Aorta (tissue), 5 donors: ENCODE results near the gene CYP39A1. TPM values are rescaled to one million over a fixed set of nuclear protein-coding genes. Genes with fewer than 3 reads are reported as not detected.
A peak's percentile ranks its signal among the peaks of the same experiment; 100 is the strongest.

Source experiments
- ATAC-seq: fragments of 200-7000 bp; cut with Tn5 transposase; one replicate; pipeline ENCODE4 v1.9.1; 2022; ENCODE audit warnings: moderate library complexity; ENCODE audit not compliant: low FRiP score
- DNase-seq, 2 donors: peaks; one replicate each; pipeline ENCODE4 v3.0.0-alpha.2; 2020
- H3K27ac ChIP-seq, 2 donors: one replicate each; pipeline ENCODE4 v1.5.1; 2013; ENCODE audit warnings: low read length in 2 of 2, mild to moderate bottlenecking in 2 of 2, moderate library complexity in 2 of 2, control low read depth in 1 of 2, inconsistent platforms in 1 of 2, low read depth in 1 of 2
- H3K27me3 ChIP-seq, 2 donors: one replicate each; pipeline ENCODE4 v1.6.1; 2013; ENCODE audit warnings: control low read depth in 1 of 2, low read length in 1 of 2, mild to moderate bottlenecking in 1 of 2, moderate library complexity in 1 of 2; ENCODE audit not compliant: insufficient read depth in 2 of 2, control insufficient read depth in 1 of 2
- H3K36me3 ChIP-seq, 2 donors: one replicate each; pipeline ENCODE4 v1.6.1; 2013; ENCODE audit warnings: control low read depth in 1 of 2, low read length in 1 of 2, mild to moderate bottlenecking in 1 of 2; ENCODE audit not compliant: insufficient read depth in 2 of 2, control insufficient read depth in 1 of 2
- H3K4me1 ChIP-seq, 2 donors: one replicate each; pipeline ENCODE4 v1.6.1; 2013; ENCODE audit warnings: low read length in 2 of 2, control low read depth in 1 of 2, mild to moderate bottlenecking in 1 of 2, moderate library complexity in 1 of 2; ENCODE audit not compliant: insufficient read depth in 2 of 2, control insufficient read depth in 1 of 2
- H3K4me3 ChIP-seq, 2 donors: one replicate each; pipeline ENCODE4 v1.5.1; 2013; ENCODE audit warnings: low read length in 2 of 2, control low read depth in 1 of 2, mild to moderate bottlenecking in 1 of 2
- H3K9me3 ChIP-seq: one replicate; pipeline ENCODE4 v1.6.1; 2013; ENCODE audit warnings: mild to moderate bottlenecking, low read length; ENCODE audit not compliant: control insufficient read depth
- WGBS, 2 donors: extraction: QIAGEN DNeasy Blood & Tissue Kit; methylation state at CpG; one replicate each; pipeline ENCODE4 v1.1.7; 2013; 5-methylcytosine and 5-hydroxymethylcytosine counted together
- intact Hi-C, 2 donors: fragments of 100-400 bp; cut with DNase I; formaldehyde crosslinking; loops; one replicate each; pipeline versions ENCODE4 v1.14.2 to v1.15.0; 2022
- polyA plus RNA-seq, 2 donors: library from polyadenylated mRNA; stranded (reverse); fragments of 200-250 nt; gene quantifications; one replicate each; pipeline ENCODE4 v1.2.3, GENCODE V29; 2013
- total RNA-seq, 2 donors: library from RNA; stranded (reverse); fragmentation: NEBNext Ultra II Directional; extraction: Animal tissue kit (Norgen Biotek cat#: 25700); gene quantifications; one replicate each; pipeline ENCODE4 v1.2.1, GENCODE V29; 2021
- donor health status: healthy with polysubstance abuse.
- donor health status: Bipolar disorder and iron deficiency.
- donor health status: DM: no; HTN: no; CAD: no.
- donor health status: DM: no; HTN: no; CAD: no.
- donor health status: DM: yes; HTN: yes; CAD: no.

Gene CYP39A1
- total and polyA plus RNA-seq, 4 donors = 0.63 to 5.1 (median 3.1) TPM

DNA sequence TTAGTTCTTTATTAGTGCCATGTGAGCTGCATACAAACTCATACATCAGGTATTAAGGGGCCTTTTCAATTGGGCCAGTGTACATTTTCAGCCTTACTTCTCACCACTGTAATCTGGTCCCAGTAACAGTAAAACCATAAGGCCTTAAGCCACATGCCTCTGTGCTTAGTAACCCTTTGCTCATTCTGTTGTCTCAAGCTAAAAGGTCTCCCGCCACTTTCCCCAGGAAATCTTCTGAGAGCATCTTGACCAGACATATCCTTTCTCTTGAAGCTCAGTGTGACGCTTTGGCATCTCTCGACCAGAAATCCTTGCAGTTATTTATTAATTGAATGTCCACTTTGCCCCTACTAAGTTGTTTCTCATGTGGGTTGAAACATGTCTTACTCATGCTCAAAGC, 68.0 kb downstream of the CYP39A1 start:
- H3K9me3 ChIP-seq = no peaks in the 10 kb centered on the region
- no peak for DNase-seq
- H3K36me3 ChIP-seq = no peaks in the 10 kb centered on the region
- WGBS, 2 donors = 94 to 96% methylated on average over 3 of the region's 3 CpGs
- H3K4me1 ChIP-seq = peaks cover 0 to 8% of the 10 kb centered on the region in 2 donors
- intact Hi-C loops = loop anchor here in 1 of 2 donors (10.0 kb wide), 1 partner anchor 60 kb away; no protein-coding TSS in a partner anchor
- no peak overlapping the region for H3K4me3 ChIP-seq
- no peaks in the 10 kb centered on the region for H3K27me3 ChIP-seq
- H3K27ac ChIP-seq = peak overlapping the region in 1 of 2 donors; percentile 5
- ATAC-seq = no peak

DNA sequence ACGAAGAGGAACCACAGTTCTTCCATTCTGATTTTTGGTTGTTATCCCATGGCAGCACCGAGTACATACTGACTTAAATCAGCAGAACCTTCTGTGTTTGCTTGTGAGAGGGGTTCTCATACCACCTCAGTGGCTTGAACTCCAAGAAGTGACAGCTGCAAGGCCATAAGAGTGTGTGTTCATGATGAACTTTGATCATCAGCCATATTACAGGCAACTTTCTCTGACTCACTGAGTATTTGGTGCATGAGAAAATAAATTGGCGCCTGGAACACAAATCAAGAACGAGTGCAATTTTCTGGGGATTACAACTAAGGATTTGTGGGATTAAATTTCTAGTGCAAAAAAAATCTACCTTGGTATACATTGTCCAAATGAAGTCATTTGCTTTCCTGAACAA, 68.9 kb downstream of the CYP39A1 start:
- no peak overlapping the region for H3K4me3 ChIP-seq
- peaks cover 0 to 8% of the 10 kb centered on the region in 2 donors for H3K4me1 ChIP-seq
- DNase-seq (no peak), ATAC-seq (peak; percentile 42)
- H3K36me3 ChIP-seq = no peaks in the 10 kb centered on the region
- WGBS, 2 donors = 53 to 60% methylated on average over 4 of the region's 4 CpGs
- peak overlapping the region; percentile 48 to 51 for H3K27ac ChIP-seq
- no peaks in the 10 kb centered on the region for H3K9me3 ChIP-seq
- intact Hi-C loops = loop anchor here in 1 of 2 donors (10.0 kb wide), 1 partner anchor 59 kb away; no protein-coding TSS in a partner anchor
- no peaks in the 10 kb centered on the region for H3K27me3 ChIP-seq

GRCh38 chr6:46583081-46583480, 69.5 kb downstream of the CYP39A1 start:
- Histone ChIP-seq H3K4me3 (no peak overlapping the region), H3K27ac (peak overlapping the region; percentile 28 to 36), H3K4me1 (peaks cover 0 to 8% of the 10 kb centered on the region in 2 donors), H3K36me3 (no peaks in the 10 kb centered on the region), H3K27me3 (no peaks in the 10 kb centered on the region), H3K9me3 (no peaks in the 10 kb centered on the region)
- no peak for DNase-seq
- 67 to 72% methylated on average over 2 of the region's 2 CpGs for WGBS, 2 donors
- ATAC-seq = no peak
- intact Hi-C loops = loop anchor here in 1 of 2 donors (10.0 kb wide), 1 partner anchor 58 kb away; no protein-coding TSS in a partner anchor

- peaks cover 0 to 5% of the 10 kb centered on the region in 2 donors for H3K4me1 ChIP-seq
- H3K4me3 ChIP-seq = no peak overlapping the region
- no peaks in the 10 kb centered on the region for H3K36me3 ChIP-seq
- H3K27me3 ChIP-seq = no peaks in the 10 kb centered on the region
- H3K9me3 ChIP-seq = no peaks in the 10 kb centered on the region
- intact Hi-C loops = loop anchor here in 1 of 2 donors (10.0 kb wide), 1 partner anchor 57 kb away; no protein-coding TSS in a partner anchor
- no peak overlapping the region for H3K27ac ChIP-seq
- DNase-seq (no peak), ATAC-seq (no peak)
These were observed 71.0 kb downstream of the CYP39A1 start for GRCh38 chr6:46581459-46582177.

DNA sequence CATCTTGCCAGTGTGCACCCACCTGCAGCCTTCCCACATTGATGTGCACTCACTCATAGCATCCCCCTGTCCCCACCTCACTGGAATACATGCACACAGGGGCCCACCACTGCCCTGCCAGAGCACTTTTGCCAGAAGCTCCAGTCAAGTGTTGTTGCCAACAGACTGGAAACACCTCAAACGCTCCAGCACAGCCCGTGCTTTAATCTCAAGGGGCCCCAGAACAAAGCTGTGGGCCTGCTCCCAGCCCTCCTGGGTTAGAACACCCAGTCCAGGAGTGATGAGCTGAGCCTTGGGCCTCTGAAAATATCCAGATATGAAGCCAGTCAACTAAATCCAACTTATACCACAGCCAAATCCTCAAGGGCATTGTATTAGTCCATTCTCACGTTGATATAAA, 77.1 kb downstream of the CYP39A1 start:
- Histone ChIP-seq H3K36me3 (no peaks in the 10 kb centered on the region), H3K4me3 (no peak overlapping the region), H3K4me1 (no peaks in the 10 kb centered on the region), H3K9me3 (no peaks in the 10 kb centered on the region), H3K27me3 (peaks cover 0 to 1% of the 10 kb centered on the region in 2 donors), H3K27ac (no peak overlapping the region)
- intact Hi-C loops = no loop called here
- 85 to 86% methylated on average over 3 of the region's 3 CpGs for WGBS, 2 donors
- no peak for ATAC-seq
- DNase-seq = no peak

DNA sequence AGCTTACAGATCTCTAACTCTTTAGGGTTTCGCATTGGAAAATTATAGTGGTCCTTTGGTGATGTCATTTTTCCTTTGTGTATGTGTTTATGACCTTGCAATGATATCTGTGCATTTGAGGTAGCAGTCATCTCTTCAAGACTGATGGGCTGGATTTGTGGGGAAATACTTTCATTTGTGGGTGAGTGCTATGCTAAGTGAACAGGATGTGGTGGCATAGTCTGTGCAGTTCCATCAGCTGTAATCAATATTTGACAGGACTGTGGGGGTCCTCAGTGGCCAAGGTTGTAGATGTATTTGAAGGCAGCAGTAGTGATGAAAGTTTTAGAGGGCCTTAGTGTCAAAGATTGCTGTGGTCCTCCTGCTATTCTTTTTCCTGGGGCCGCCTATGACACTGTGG, 79.5 kb downstream of the CYP39A1 start:
- H3K4me1 ChIP-seq = no peaks in the 10 kb centered on the region
- H3K36me3 ChIP-seq = no peaks in the 10 kb centered on the region
- no peak for ATAC-seq
- DNase-seq = no peak
- 48 to 49% methylated on average over 2 of the region's 2 CpGs for WGBS, 2 donors
- no peaks in the 10 kb centered on the region for H3K9me3 ChIP-seq
- intact Hi-C loops = no loop called here
- H3K27me3 ChIP-seq = peaks cover 0 to 1% of the 10 kb centered on the region in 2 donors
- H3K27ac ChIP-seq = no peak overlapping the region
- no peak overlapping the region for H3K4me3 ChIP-seq

DNA sequence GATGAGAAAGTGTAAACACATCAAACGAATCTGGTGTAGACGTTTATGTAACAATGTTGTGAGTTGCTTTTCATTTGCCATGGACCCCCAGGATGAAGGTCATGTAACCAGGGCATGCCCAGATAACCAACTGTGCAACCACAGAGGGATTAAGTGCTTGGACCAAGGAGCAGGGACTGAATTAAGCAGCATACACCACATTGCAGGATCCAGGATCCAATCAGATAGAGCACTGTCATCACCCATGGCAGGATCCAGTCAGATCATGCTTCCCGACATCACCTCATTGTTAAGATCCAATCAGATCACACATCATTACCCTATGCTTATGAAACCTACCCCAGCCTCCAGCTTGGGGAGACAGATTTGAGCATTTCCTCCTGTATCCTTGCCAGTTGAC, 87.1 kb downstream of the CYP39A1 start:
- intact Hi-C loops = no loop called here
- WGBS, 2 donors = 91 to 93% methylated on average over 3 of the region's 3 CpGs
- ATAC-seq = no peak

GRCh38 chr6:46563924-46564323, 88.7 kb downstream of the CYP39A1 start:
- 98 to 100% methylated on average over 1 of the region's 1 CpG for WGBS, 2 donors

More for the DNA sequence above, 87.1 kb downstream of the CYP39A1 start:
- Histone ChIP-seq H3K27ac (no peak overlapping the region), H3K4me3 (no peak overlapping the region), H3K4me1 (no peaks in the 10 kb centered on the region), H3K36me3 (no peaks in the 10 kb centered on the region), H3K27me3 (no peaks in the 10 kb centered on the region), H3K9me3 (no peaks in the 10 kb centered on the region)
- no peak for DNase-seq

GRCh38 chr6:46556053-46556452, 96.6 kb downstream of the CYP39A1 start:
- WGBS, 2 donors = 28 to 35% methylated on average over 4 of the region's 4 CpGs
- no peaks in the 10 kb centered on the region for H3K36me3 ChIP-seq
- intact Hi-C loops = no loop called here
- H3K9me3 ChIP-seq = no peaks in the 10 kb centered on the region
- no peak overlapping the region for H3K4me3 ChIP-seq
- no peak for ATAC-seq
- no peaks in the 10 kb centered on the region for H3K4me1 ChIP-seq
- DNase-seq = no peak
- H3K27ac ChIP-seq = no peak overlapping the region
- no peaks in the 10 kb centered on the region for H3K27me3 ChIP-seq

More at GRCh38 chr6:46563924-46564323, 88.7 kb downstream of the CYP39A1 start:
- Histone ChIP-seq H3K4me3 (no peak overlapping the region), H3K9me3 (no peaks in the 10 kb centered on the region), H3K27ac (no peak overlapping the region), H3K4me1 (no peaks in the 10 kb centered on the region), H3K27me3 (no peaks in the 10 kb centered on the region), H3K36me3 (no peaks in the 10 kb centered on the region)
- ATAC-seq (no peak), DNase-seq (no peak)
- intact Hi-C loops = no loop called here
